ENCODE data around the gene TFCP2.

DNA sequence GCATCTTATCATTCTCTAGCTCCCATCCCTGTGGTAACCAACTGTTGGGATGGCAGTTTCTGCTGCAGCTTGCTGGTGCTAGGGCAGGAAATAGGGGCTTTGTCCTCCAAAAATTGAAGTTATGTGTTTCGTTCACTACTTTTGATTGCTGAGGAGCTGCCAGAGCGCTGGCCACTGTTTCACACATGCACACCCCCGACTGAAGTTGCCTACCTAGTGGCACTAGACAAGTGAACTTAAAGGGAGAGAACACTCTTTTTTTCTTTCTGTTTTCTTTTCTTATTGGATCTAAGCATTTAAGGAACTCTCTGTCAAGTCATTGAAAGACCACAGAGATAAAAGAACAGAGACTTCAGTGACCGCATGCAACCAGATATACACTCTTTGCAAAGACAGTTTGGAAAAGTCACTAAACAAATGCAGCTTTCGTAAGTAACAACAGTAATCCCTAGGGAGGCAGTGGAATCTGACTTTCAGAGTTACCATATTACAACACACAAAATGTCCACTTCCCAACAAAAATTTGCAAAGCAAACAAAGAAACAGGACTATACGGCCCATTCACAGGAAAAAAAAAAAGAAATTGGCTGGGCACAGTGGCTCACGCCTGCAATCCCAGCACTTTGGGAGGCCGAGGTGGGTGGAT is 12.0 kb downstream of the TFCP2 start:
- TF ChIP-seq CTCF (conservative IDR thresholded peaks at IDR 0.05) (no peak), EZH2 (IDR thresholded peaks at IDR 0.05; ENCODE audit: low read depth) (no peak)
